ENCODE data around the gene SLC1A4.

GRCh38 chr2:64941801-64942200 lies 47.4 kb upstream of the SLC1A4 start:
- TF ChIP-seq POLR2A (IDR thresholded peaks at IDR 0.05), result no peak
- no peak for TF ChIP-seq CTCF (IDR thresholded peaks at IDR 0.05)
